WTC11 (cell line): ENCODE data around the gene TFB1M. TPM values are rescaled to one million over a fixed set of nuclear protein-coding genes. Genes with fewer than 3 reads are reported as not detected.

ENCODE experiments used
- ATAC-seq: fragments of 200-7000 bp; cut with Tn5 transposase; 2 replicates; pipeline ENCODE4 v1.10.0; 2021; ENCODE audit warnings: mild to moderate bottlenecking, moderate library complexity
- CTCF ChIA-PET: fragments of 300-600 bp; sonication (Branson Sonifier 250); formaldehyde crosslinking; loops from one replicate; lab custom pipeline; 2021; ENCODE audit warnings: antibody characterized with exemption; lab: Charles Lee
- POLR2A ChIA-PET: fragments of 350-600 bp; sonication (Branson Sonifier 250); formaldehyde crosslinking; loops from one replicate; lab custom pipeline; 2021; ENCODE audit warnings: antibody characterized with exemption; lab: Charles Lee
- DNase-seq: peaks from one replicate; pipeline ENCODE4 v3.0.0; 2021; ENCODE audit warnings: low spot score
- H3K27ac Mint-ChIP-seq: 2 replicates; pipeline ENCODE4 v1.8.0; 2021; ENCODE audit warnings: mixed read lengths
- H3K27me3 Mint-ChIP-seq: 2 replicates; pipeline ENCODE4 v1.8.0; 2021; ENCODE audit warnings: low read depth, mild to moderate bottlenecking, moderate library complexity, mixed read lengths
- H3K36me3 Mint-ChIP-seq: 2 replicates; pipeline ENCODE4 v1.8.0; 2021; ENCODE audit warnings: mixed read lengths
- H3K4me1 Mint-ChIP-seq: 2 replicates; pipeline ENCODE4 v1.8.0; 2022; ENCODE audit warnings: mixed read lengths
- H3K4me3 Mint-ChIP-seq: 2 replicates; pipeline ENCODE4 v1.8.0; 2021; ENCODE audit warnings: mild to moderate bottlenecking, moderate library complexity, mixed read lengths
- H3K9me3 Mint-ChIP-seq: 2 replicates; pipeline ENCODE4 v1.8.0; 2021; ENCODE audit warnings: mixed read lengths
- ATF1 ChIP-seq: sonication (generic); formaldehyde crosslinking; IDR thresholded peaks from 2 replicates; pipeline ENCODE4 v1.8.1; 2023; ENCODE audit warnings: mild to moderate bottlenecking, moderate library complexity, missing genetic modification reagents
- ATF6 ChIP-seq: sonication (generic); formaldehyde crosslinking; IDR thresholded peaks from 2 replicates; pipeline ENCODE4 v1.8.1; 2023; ENCODE audit warnings: mild to moderate bottlenecking, missing genetic modification reagents
- FOXK1 ChIP-seq: sonication (generic); formaldehyde crosslinking; IDR thresholded peaks from 2 replicates; pipeline ENCODE4 v1.8.0; 2022; ENCODE audit warnings: mild to moderate bottlenecking, moderate library complexity, missing genetic modification reagents
- HMGXB4 ChIP-seq: sonication (generic); formaldehyde crosslinking; IDR thresholded peaks from 2 replicates; pipeline ENCODE4 v1.8.1; 2023; ENCODE audit warnings: mild to moderate bottlenecking, moderate library complexity, missing genetic modification reagents
- NFE2L1 ChIP-seq: sonication (generic); formaldehyde crosslinking; IDR thresholded peaks from 2 replicates; pipeline ENCODE4 v1.8.1; 2023; ENCODE audit warnings: missing genetic modification reagents
- PRRX2 ChIP-seq: fragments of 250-450 bp; sonication (Bioruptor Pico); IDR thresholded peaks from 2 replicates; pipeline ENCODE4 v1.8.0; 2021; ENCODE audit warnings: mild to moderate bottlenecking
- SOX15 ChIP-seq: fragments of 250-450 bp; sonication (Bioruptor Pico); IDR thresholded peaks from 2 replicates; pipeline ENCODE4 v1.9.0; 2021; ENCODE audit warnings: mild to moderate bottlenecking
- SP1 ChIP-seq: sonication (generic); formaldehyde crosslinking; conservative IDR thresholded peaks from 2 replicates; pipeline ENCODE4 v1.8.1; 2022; ENCODE audit warnings: missing genetic modification reagents
- TEAD4 ChIP-seq: sonication (generic); formaldehyde crosslinking; IDR thresholded peaks from 2 replicates; pipeline ENCODE4 v1.8.0; 2022; ENCODE audit warnings: mild to moderate bottlenecking, missing genetic modification reagents
- ZBTB21 ChIP-seq: sonication (generic); formaldehyde crosslinking; IDR thresholded peaks from 2 replicates; pipeline ENCODE4 v1.8.1; 2023; ENCODE audit warnings: mild to moderate bottlenecking, missing genetic modification reagents, borderline replicate concordance
- ZNF396 ChIP-seq: fragments of 250-450 bp; sonication (Bioruptor Pico); IDR thresholded peaks from 2 replicates; pipeline ENCODE4 v1.8.0; 2021; ENCODE audit warnings: mild to moderate bottlenecking, moderate library complexity, borderline replicate concordance
- ZNF512 ChIP-seq: sonication (generic); formaldehyde crosslinking; IDR thresholded peaks from 2 replicates; pipeline ENCODE4 v1.8.1; 2022; ENCODE audit warnings: missing genetic modification reagents, borderline replicate concordance
- total RNA-seq: library from RNA; stranded (reverse); gene quantifications from 3 replicates; pipeline ENCODE4 v1.2.3, GENCODE V29; 2021
- TF ChIP-seq, protein P1 (sequence below): fragments of 250-450 bp; sonication (Bioruptor Pico); IDR thresholded peaks from 2 replicates; pipeline ENCODE4 v2.1.2; 2022; ENCODE audit warnings: mild to moderate bottlenecking, moderate library complexity
- TF ChIP-seq, protein P2 (sequence below): sonication (generic); formaldehyde crosslinking; IDR thresholded peaks from 2 replicates; pipeline ENCODE4 v1.8.0; 2022; ENCODE audit warnings: missing genetic modification reagents
- TF ChIP-seq, protein P3 (sequence below): fragments of 250-450 bp; sonication (Bioruptor Pico); IDR thresholded peaks from 2 replicates; pipeline ENCODE4 v1.9.0; 2021; ENCODE audit warnings: mild to moderate bottlenecking

TFB1M gene
- total RNA-seq, 1 experiment from 2014 or later: 41.8 TPM

DNA sequence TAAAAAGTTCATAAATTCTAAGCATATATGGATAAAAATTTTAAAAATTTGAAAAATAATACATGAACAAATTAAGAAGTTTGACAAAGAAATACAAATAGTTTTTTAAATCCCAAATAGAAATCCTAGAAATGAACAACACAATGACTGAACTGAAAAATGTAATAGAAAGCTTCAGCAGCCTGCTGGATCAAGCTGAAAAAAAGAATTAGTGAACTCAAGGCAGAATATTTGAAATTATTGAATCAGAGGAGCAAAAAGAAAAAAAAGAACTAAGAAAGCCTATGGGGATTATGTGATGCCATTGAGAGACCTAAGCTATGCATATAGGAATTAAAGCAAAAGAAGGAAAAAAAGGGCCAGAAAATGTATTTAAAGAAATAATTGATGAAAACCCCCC lies 39.9 kb upstream of the TFB1M start:
- Mint-ChIP-seq H3K4me1 (no peaks in the 10 kb centered on the region), H3K27ac (no peak overlapping the region), H3K9me3 (peaks cover 24% of the 10 kb centered on the region), H3K27me3 (no peaks in the 10 kb centered on the region; the same call in 1 of the 2 replicates), H3K36me3 (peaks cover 8% of the 10 kb centered on the region), H3K4me3 (no peak overlapping the region)
- DNase-seq (no peak), ATAC-seq (no peak)
- TF ChIP-seq NFE2L1 (CRISPR knock-in tag): no peak
- TF ChIP-seq ZNF396: no peak
- TF ChIP-seq ATF6 (CRISPR knock-in tag): no peak
- no peak for TF ChIP-seq FOXK1 (CRISPR knock-in tag)
- TF ChIP-seq SP1: no peak
- TF ChIP-seq HMGXB4 (CRISPR knock-in tag): no peak
- TF ChIP-seq ZBTB21: no peak
- TF ChIP-seq, protein P1, sequence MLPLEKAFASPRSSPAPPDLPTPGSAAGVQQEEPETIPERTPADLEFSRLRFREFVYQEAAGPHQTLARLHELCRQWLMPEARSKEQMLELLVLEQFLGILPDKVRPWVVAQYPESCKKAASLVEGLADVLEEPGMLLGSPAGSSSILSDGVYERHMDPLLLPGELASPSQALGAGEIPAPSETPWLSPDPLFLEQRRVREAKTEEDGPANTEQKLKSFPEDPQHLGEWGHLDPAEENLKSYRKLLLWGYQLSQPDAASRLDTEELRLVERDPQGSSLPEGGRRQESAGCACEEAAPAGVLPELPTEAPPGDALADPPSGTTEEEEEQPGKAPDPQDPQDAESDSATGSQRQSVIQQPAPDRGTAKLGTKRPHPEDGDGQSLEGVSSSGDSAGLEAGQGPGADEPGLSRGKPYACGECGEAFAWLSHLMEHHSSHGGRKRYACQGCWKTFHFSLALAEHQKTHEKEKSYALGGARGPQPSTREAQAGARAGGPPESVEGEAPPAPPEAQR (CRISPR knock-in tag): no peak
- TF ChIP-seq, protein P2, sequence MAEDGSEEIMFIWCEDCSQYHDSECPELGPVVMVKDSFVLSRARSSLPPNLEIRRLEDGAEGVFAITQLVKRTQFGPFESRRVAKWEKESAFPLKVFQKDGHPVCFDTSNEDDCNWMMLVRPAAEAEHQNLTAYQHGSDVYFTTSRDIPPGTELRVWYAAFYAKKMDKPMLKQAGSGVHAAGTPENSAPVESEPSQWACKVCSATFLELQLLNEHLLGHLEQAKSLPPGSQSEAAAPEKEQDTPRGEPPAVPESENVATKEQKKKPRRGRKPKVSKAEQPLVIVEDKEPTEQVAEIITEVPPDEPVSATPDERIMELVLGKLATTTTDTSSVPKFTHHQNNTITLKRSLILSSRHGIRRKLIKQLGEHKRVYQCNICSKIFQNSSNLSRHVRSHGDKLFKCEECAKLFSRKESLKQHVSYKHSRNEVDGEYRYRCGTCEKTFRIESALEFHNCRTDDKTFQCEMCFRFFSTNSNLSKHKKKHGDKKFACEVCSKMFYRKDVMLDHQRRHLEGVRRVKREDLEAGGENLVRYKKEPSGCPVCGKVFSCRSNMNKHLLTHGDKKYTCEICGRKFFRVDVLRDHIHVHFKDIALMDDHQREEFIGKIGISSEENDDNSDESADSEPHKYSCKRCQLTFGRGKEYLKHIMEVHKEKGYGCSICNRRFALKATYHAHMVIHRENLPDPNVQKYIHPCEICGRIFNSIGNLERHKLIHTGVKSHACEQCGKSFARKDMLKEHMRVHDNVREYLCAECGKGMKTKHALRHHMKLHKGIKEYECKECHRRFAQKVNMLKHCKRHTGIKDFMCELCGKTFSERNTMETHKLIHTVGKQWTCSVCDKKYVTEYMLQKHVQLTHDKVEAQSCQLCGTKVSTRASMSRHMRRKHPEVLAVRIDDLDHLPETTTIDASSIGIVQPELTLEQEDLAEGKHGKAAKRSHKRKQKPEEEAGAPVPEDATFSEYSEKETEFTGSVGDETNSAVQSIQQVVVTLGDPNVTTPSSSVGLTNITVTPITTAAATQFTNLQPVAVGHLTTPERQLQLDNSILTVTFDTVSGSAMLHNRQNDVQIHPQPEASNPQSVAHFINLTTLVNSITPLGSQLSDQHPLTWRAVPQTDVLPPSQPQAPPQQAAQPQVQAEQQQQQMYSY: no peak
- no peak for TF ChIP-seq TEAD4 (CRISPR knock-in tag)
- TF ChIP-seq ZNF512: no peak
- TF ChIP-seq, protein P3, sequence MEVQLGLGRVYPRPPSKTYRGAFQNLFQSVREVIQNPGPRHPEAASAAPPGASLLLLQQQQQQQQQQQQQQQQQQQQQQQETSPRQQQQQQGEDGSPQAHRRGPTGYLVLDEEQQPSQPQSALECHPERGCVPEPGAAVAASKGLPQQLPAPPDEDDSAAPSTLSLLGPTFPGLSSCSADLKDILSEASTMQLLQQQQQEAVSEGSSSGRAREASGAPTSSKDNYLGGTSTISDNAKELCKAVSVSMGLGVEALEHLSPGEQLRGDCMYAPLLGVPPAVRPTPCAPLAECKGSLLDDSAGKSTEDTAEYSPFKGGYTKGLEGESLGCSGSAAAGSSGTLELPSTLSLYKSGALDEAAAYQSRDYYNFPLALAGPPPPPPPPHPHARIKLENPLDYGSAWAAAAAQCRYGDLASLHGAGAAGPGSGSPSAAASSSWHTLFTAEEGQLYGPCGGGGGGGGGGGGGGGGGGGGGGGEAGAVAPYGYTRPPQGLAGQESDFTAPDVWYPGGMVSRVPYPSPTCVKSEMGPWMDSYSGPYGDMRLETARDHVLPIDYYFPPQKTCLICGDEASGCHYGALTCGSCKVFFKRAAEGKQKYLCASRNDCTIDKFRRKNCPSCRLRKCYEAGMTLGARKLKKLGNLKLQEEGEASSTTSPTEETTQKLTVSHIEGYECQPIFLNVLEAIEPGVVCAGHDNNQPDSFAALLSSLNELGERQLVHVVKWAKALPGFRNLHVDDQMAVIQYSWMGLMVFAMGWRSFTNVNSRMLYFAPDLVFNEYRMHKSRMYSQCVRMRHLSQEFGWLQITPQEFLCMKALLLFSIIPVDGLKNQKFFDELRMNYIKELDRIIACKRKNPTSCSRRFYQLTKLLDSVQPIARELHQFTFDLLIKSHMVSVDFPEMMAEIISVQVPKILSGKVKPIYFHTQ (CRISPR knock-in tag): no peak
- TF ChIP-seq ATF1 (CRISPR knock-in tag): no peak
- no peak for TF ChIP-seq PRRX2 (CRISPR knock-in tag)
- TF ChIP-seq SOX15: no peak
- CTCF ChIA-PET: no interaction called here
- POLR2A ChIA-PET: no interaction called here
